ENCODE data around the gene IGFBP5.

The IGFBP5 gene

DNA sequence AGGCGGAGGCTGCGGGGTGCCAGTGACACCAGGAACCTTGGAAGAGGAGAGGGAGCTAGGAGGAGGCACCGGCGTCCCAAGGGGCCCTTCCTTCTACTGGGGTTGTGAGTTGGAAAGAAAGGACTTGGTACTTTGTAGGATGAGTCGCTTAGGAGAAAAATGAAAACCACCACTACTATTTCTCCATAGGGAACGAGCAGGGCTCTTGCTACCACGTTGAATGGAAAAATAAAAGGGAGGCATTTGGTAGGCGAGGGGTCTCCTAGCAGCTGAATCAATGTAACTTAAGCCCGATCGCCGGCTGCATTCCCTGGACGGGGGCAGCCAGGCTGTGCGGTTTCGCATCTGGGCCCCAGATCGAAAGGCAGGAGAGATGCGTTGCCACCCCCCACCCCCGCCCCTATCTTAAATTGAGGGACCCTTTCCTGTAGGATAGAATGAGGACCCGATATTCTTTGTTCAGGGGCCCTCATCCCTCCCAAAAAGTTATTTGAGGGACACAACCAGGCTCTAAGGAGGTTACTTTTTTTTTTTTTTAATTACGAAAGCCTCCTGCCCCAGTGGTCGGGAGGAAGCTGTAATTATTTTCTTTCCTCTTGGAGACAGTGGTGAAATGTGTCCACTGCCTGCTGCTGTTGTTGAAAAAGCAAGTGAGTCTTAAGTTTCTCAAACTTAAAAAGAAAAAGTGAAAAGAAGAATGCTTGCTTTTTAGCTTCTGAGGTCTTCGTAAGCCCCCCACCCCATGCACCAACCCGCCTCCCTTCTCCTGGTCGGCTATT is 60.8 kb downstream of the IGFBP5 start:
- H3K4me1 ChIP-seq: no peaks in the 10 kb centered on the region
- no peaks in the 10 kb centered on the region for H3K36me3 ChIP-seq (ENCODE audit: control insufficient read depth, insufficient read depth, low read length)
- H3K9me3 ChIP-seq (ENCODE audit: control insufficient read depth, low read length): no peaks in the 10 kb centered on the region
- no peaks in the 10 kb centered on the region for H3K27me3 ChIP-seq (ENCODE audit: control insufficient read depth, insufficient read depth, low read length)
- H3K79me2 ChIP-seq: no peaks in the 10 kb centered on the region
- no peak overlapping the region for H3K27ac ChIP-seq
- peak overlapping the region; percentile 19 for H3K4me3 ChIP-seq (ENCODE audit: low read depth, low read length)
- no peak for TF ChIP-seq CTCF (IDR thresholded peaks at IDR 0.05)
- H3K4me2 ChIP-seq (ENCODE audit: low read length): peak overlapping the region; percentile 85
- H3K9ac ChIP-seq: no peak overlapping the region
- H2AFZ ChIP-seq: no peak overlapping the region

DNA sequence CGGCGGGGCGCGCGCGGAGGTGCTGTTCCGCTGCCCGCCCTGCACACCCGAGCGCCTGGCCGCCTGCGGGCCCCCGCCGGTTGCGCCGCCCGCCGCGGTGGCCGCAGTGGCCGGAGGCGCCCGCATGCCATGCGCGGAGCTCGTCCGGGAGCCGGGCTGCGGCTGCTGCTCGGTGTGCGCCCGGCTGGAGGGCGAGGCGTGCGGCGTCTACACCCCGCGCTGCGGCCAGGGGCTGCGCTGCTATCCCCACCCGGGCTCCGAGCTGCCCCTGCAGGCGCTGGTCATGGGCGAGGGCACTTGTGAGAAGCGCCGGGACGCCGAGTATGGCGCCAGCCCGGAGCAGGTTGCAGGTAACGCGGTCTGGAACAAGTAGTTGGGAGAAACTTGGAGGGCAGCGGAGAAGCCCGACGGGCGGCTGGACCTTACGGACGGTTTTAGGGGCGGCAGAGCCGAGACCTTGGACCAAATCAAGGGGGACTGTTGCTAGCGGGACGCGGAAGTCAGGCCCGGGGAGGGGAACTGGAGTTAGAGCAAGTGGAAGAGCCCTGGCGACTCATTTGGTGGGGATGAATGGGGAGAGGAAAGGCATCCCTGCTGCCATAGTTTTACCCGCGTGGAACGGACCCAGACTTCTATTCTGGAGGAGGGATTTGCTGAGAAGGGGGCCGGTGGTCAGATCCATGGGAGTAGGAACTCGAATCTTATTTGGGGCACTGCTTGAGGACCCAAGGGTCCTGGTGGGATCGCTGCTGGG is 61.6 kb downstream of the IGFBP5 start:
- Histone ChIP-seq H3K4me3 (ENCODE audit: low read depth, low read length) (peak overlapping the region; percentile 53), H3K9me3 (ENCODE audit: control insufficient read depth, low read length) (no peaks in the 10 kb centered on the region), H3K4me2 (ENCODE audit: low read length) (peak overlapping the region; percentile 85), H3K4me1 (no peaks in the 10 kb centered on the region), H3K27ac (no peak overlapping the region), H3K36me3 (ENCODE audit: control insufficient read depth, insufficient read depth, low read length) (no peaks in the 10 kb centered on the region), H2AFZ (peak overlapping the region; percentile 71), H3K27me3 (ENCODE audit: control insufficient read depth, insufficient read depth, low read length) (no peaks in the 10 kb centered on the region), H3K9ac (no peak overlapping the region), H3K79me2 (no peaks in the 10 kb centered on the region)
- TF ChIP-seq CTCF (IDR thresholded peaks at IDR 0.05): no peak

DNA sequence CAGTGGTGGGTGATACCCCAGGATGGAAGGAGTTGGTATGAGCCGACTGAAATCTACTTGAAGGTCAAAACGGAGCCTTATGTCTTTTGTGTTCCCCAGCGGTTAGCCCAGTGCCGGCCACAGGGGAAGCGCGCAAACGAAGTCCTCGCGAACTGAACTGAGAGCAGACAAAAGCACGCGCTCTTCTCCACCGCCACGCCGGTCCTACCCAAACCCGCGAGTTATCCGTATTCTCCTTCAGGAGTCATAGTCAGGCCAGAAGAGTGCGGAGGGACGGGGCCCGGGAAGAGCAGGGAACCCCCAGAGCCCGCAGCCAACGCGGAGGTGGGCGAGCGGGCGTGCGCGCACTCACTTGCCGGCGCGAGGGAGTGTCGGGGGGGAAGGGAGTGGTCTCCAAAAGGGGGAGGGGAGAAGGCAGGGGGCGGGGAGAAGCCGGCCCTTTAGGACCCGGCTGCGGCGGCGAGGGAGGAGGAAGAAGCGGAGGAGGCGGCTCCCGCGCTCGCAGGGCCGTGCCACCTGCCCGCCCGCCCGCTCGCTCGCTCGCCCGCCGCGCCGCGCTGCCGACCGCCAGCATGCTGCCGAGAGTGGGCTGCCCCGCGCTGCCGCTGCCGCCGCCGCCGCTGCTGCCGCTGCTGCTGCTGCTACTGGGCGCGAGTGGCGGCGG is 62.3 kb downstream of the IGFBP5 start, which contains the start of gene IGFBP2:
Gene IGFBP2, plus strand, starts transcription at position 469 of the 664 bp plus-strand sequence. Its CDS starts 104 bp downstream, at position 573.
- H3K4me3 ChIP-seq (ENCODE audit: low read depth, low read length): peak within 1 kb of the TSS; percentile 53
- no peaks in the 10 kb centered on the region for H3K9me3 ChIP-seq (ENCODE audit: control insufficient read depth, low read length)
- peak within 1 kb of the TSS; percentile 75 for H2AFZ ChIP-seq
- H3K79me2 ChIP-seq: no peaks in the 10 kb centered on the region
- H3K9ac ChIP-seq: no peak within 1 kb of the TSS
- no peaks in the 10 kb centered on the region for H3K4me1 ChIP-seq
- H3K36me3 ChIP-seq (ENCODE audit: control insufficient read depth, insufficient read depth, low read length): no peaks in the 10 kb centered on the region
- peak within 1 kb of the TSS; percentile 85 for H3K4me2 ChIP-seq (ENCODE audit: low read length)
- no peaks in the 10 kb centered on the region for H3K27me3 ChIP-seq (ENCODE audit: control insufficient read depth, insufficient read depth, low read length)
- no peak for TF ChIP-seq CTCF (IDR thresholded peaks at IDR 0.05)
- H3K27ac ChIP-seq: no peak within 1 kb of the TSS

- H2AFZ ChIP-seq: peak overlapping the region; percentile 75
- TF ChIP-seq CTCF (IDR thresholded peaks at IDR 0.05): no peak
- H3K4me1 ChIP-seq: no peaks in the 10 kb centered on the region
- no peaks in the 10 kb centered on the region for H3K36me3 ChIP-seq (ENCODE audit: control insufficient read depth, insufficient read depth, low read length)
- H3K27ac ChIP-seq: no peak overlapping the region
- H3K9ac ChIP-seq: no peak overlapping the region
- H3K4me2 ChIP-seq (ENCODE audit: low read length): no peak overlapping the region
- H3K4me3 ChIP-seq (ENCODE audit: low read depth, low read length): peak overlapping the region; percentile 49
- H3K9me3 ChIP-seq (ENCODE audit: control insufficient read depth, low read length): no peaks in the 10 kb centered on the region
- no peaks in the 10 kb centered on the region for H3K79me2 ChIP-seq
- H3K27me3 ChIP-seq (ENCODE audit: control insufficient read depth, insufficient read depth, low read length): no peaks in the 10 kb centered on the region
Observed at GRCh38 chr2:216632346-216632951, 62.9 kb downstream of the IGFBP5 start.

Data from parathyroid adenoma (tissue), 2 donors.